GM23338 (cell line): ENCODE data around the gene RSRC2. TPM values are rescaled to one million over a fixed set of nuclear protein-coding genes. Genes with fewer than 3 reads are reported as not detected.

Experiments
- ATAC-seq: fragments of 200-7000 bp; cut with Tn5 transposase; 3 replicates; pipeline ENCODE4 v1.9.1; 2020
- DNase-seq: peaks from one replicate; pipeline ENCODE4 v3.0.0-alpha.2; 2015; ENCODE audit warnings: low spot score
- H2AFZ ChIP-seq: fragments of 200-600 bp; sonication (generic); 2 replicates; pipeline ENCODE4 v1.8.0; 2016; ENCODE audit warnings: antibody characterized with exemption, mild to moderate bottlenecking, moderate library complexity
- H3F3A ChIP-seq: fragments of 200-600 bp; sonication (generic); replicated peaks from 2 replicates; pipeline ENCODE4 v1.8.0; 2017; ENCODE audit warnings: antibody characterized with exemption, mixed run types, low read depth
- H3K27ac ChIP-seq: fragments of 200-600 bp; sonication (generic); 2 replicates; pipeline ENCODE4 v1.6.1; 2016; ENCODE audit warnings: low read depth
- H3K27me3 ChIP-seq: fragments of 200-600 bp; sonication (generic); 2 replicates; pipeline ENCODE4 v1.8.0; 2016; ENCODE audit warnings: mild to moderate bottlenecking, mixed run types, moderate library complexity; ENCODE audit not compliant: insufficient read depth
- H3K36me3 ChIP-seq: fragments of 200-600 bp; sonication (generic); 2 replicates; pipeline ENCODE4 v1.8.0; 2016; ENCODE audit warnings: mild to moderate bottlenecking; ENCODE audit not compliant: insufficient read depth
- H3K4me1 ChIP-seq: fragments of 200-600 bp; sonication (generic); 2 replicates; pipeline ENCODE4 v1.8.0; 2016; ENCODE audit warnings: mild to moderate bottlenecking, moderate library complexity; ENCODE audit not compliant: insufficient read depth
- H3K4me2 ChIP-seq: fragments of 200-600 bp; sonication (generic); 2 replicates; pipeline ENCODE4 v1.7.1; 2017; ENCODE audit warnings: mixed run types
- H3K4me3 ChIP-seq: fragments of 200-600 bp; sonication (generic); 2 replicates; pipeline ENCODE4 v1.6.1; 2016; ENCODE audit warnings: mixed run types
- H3K79me2 ChIP-seq: fragments of 200-600 bp; sonication (generic); replicated peaks from 2 replicates; pipeline ENCODE4 v1.8.0; 2017; ENCODE audit warnings: mild to moderate bottlenecking; ENCODE audit not compliant: insufficient read depth
- H3K9me2 ChIP-seq: fragments of 200-600 bp; sonication (generic); 2 replicates; pipeline ENCODE4 v1.8.0; 2017; ENCODE audit not compliant: insufficient read depth
- H4K20me1 ChIP-seq: fragments of 200-600 bp; sonication (generic); replicated peaks from 2 replicates; pipeline ENCODE4 v1.8.0; 2017; ENCODE audit warnings: mild to moderate bottlenecking; ENCODE audit not compliant: insufficient read depth
- H3K27ac Mint-ChIP-seq: 2 replicates; pipeline ENCODE4 v1.8.0; 2020; ENCODE audit warnings: inconsistent platforms, mild to moderate bottlenecking, moderate library complexity, mixed read lengths
- H3K27me3 Mint-ChIP-seq: 3 replicates; pipeline ENCODE4 v1.8.0; 2022; ENCODE audit warnings: low read depth, mild to moderate bottlenecking, moderate library complexity, mixed read lengths, inconsistent platforms; ENCODE audit not compliant: insufficient read depth, poor library complexity
- H3K36me3 Mint-ChIP-seq: 3 replicates; pipeline ENCODE4 v1.8.0; 2021; ENCODE audit warnings: low read depth, mild to moderate bottlenecking, inconsistent platforms, moderate library complexity, mixed read lengths
- H3K4me1 Mint-ChIP-seq: 3 replicates; pipeline ENCODE4 v1.8.0; 2020; ENCODE audit warnings: mild to moderate bottlenecking, inconsistent platforms, mixed read lengths
- H3K4me3 Mint-ChIP-seq: 3 replicates; pipeline ENCODE4 v1.8.0; 2021; ENCODE audit warnings: moderate library complexity, mild to moderate bottlenecking, inconsistent platforms, mixed read lengths
- H3K9me3 Mint-ChIP-seq: 3 replicates; pipeline ENCODE4 v1.8.0; 2020; ENCODE audit warnings: moderate library complexity, mild to moderate bottlenecking, inconsistent platforms, mixed read lengths
- CREB1 ChIP-seq: fragments of 250-450 bp; sonication (Bioruptor Pico); IDR thresholded peaks from 2 replicates; pipeline ENCODE4 v1.5.0; 2020; ENCODE audit warnings: low read depth, mild to moderate bottlenecking, moderate library complexity
- CTCF ChIP-seq, 2 experiments: fragments of 200-600 bp in 1 of 2; sonication (generic) in 1 of 2; conservative IDR thresholded peaks; 2 replicates each; pipeline versions ENCODE4 v1.5.1 to v1.6.1; 2016 to 2017; ENCODE audit warnings: antibody characterized with exemption in 2 of 2, low read depth in 2 of 2, mild to moderate bottlenecking in 2 of 2, moderate library complexity in 1 of 2
- EZH2phosphoT487 ChIP-seq: fragments of 200-600 bp; sonication (generic); IDR thresholded peaks from one replicate; pipeline ENCODE4 v1.8.1; 2018; ENCODE audit warnings: antibody characterized with exemption; ENCODE audit not compliant: unreplicated experiment
- NANOG ChIP-seq: IDR thresholded peaks from 2 replicates; pipeline ENCODE4 v1.6.1; 2016; ENCODE audit warnings: antibody characterized with exemption, borderline replicate concordance
- REST ChIP-seq: IDR thresholded peaks from one replicate; pipeline ENCODE4 v1.6.1; 2018; ENCODE audit warnings: antibody characterized with exemption; ENCODE audit not compliant: unreplicated experiment
- ZNF114 ChIP-seq: fragments of 250-450 bp; sonication (Bioruptor Pico); IDR thresholded peaks from 2 replicates; pipeline ENCODE4 v1.5.0; 2020; ENCODE audit warnings: mild to moderate bottlenecking, moderate library complexity
- ZNF331 ChIP-seq: fragments of 250-450 bp; sonication (Bioruptor Pico); IDR thresholded peaks from 2 replicates; pipeline ENCODE4 v1.5.0; 2020; ENCODE audit warnings: low read depth, mild to moderate bottlenecking, moderate library complexity
- polyA plus RNA-seq: library from polyadenylated mRNA; unstranded; fragments of >200 nt; fragmentation: Nextera tagmentation; extraction: Ambion mirVana; gene quantifications from 2 replicates; pipeline ENCODE4 v1.2.1, GENCODE V29; 2016
- total RNA-seq: library from RNA; depleted of rRNA; stranded (reverse); fragments of >200 nt; shearing (Covaris generic); gene quantifications from 2 replicates; pipeline ENCODE4 v1.2.3, GENCODE V29; 2014
- TF ChIP-seq, protein P1 (sequence below): IDR thresholded peaks from 2 replicates; pipeline ENCODE4 v1.6.1; 2016; ENCODE audit warnings: antibody characterized with exemption

Gene RSRC2
- total and polyA plus RNA-seq, 2 experiments from 2014 or later, result 76.3 to 184 TPM

- peaks cover 93% of the 10 kb centered on the region for H3K79me2 ChIP-seq
- no peaks in the 10 kb centered on the region for H3K9me3 Mint-ChIP-seq
- peaks cover 93% of the 10 kb centered on the region for H3K36me3 Mint-ChIP-seq
These were observed 8.9 kb downstream of the RSRC2 start for GRCh38 chr12:122517877-122518276.

DNA sequence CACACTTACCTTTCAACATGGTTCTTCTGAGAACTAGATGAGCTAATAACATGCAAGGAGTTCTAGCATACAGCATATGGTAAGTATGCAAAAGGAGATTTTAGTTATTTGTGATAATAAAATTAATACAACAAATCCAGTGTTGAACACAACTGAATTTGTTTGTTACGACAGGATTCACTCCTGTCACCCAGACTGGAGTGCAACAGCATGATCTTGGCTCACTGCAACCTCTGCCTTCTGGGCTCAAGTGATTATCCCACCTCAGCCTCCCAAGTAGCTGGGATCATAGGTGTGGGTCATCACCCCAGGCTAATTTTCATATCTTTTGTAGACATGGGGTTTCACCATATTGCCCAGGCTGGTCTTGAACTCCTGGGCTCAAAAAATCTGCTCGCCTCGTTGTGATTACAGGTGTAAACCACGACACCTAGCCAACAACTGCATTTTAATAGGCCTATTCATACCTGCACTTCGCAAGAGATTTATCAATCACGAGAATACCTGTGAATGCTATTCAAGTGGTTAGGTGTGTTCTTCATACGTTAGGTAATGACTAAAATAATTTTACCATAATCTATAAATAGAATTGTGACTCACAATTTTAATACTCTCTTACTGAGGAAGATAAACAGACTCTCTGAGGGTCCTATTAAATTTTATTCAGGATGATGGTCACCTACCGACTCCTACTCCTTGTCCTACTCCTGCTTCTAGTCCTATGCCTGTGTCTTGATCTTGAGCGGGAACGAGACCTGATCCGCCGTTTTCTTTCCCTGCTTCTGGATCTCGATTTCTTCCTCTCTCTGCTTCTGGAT, 10.0 kb downstream of the RSRC2 start:
- no peaks in the 10 kb centered on the region for H3K9me2 ChIP-seq
- Mint-ChIP-seq H3K4me1 (no peaks in the 10 kb centered on the region), H3K27me3 (peaks cover 3% of the 10 kb centered on the region), H3K27ac (no peak overlapping the region), H3K9me3 (no peaks in the 10 kb centered on the region), H3K4me3 (no peak overlapping the region; the same call in 2 of the 3 replicates), H3K36me3 (peaks cover 97% of the 10 kb centered on the region)
- peaks cover 4% of the 10 kb centered on the region; the same call in 1 of the 2 replicates for H3F3A ChIP-seq
- no peak overlapping the region for H3K27ac ChIP-seq
- no peaks in the 10 kb centered on the region for H3K27me3 ChIP-seq
- ATAC-seq (no peak), DNase-seq (no peak)
- peaks cover 93% of the 10 kb centered on the region for H3K79me2 ChIP-seq
- H3K4me2 ChIP-seq, result no peak overlapping the region
- peaks cover 98% of the 10 kb centered on the region for H3K36me3 ChIP-seq
- H4K20me1 ChIP-seq, result peaks cover 26% of the 10 kb centered on the region
- no peaks in the 10 kb centered on the region for H3K4me1 ChIP-seq
- no peak overlapping the region for H3K4me3 ChIP-seq
- H2AFZ ChIP-seq, result no peak overlapping the region
- TF ChIP-seq REST, result no peak
- no peak for TF ChIP-seq CREB1

More at GRCh38 chr12:122517877-122518276, 8.9 kb downstream of the RSRC2 start:
- Histone ChIP-seq H3K27me3 (no peaks in the 10 kb centered on the region), H4K20me1 (peaks cover 35% of the 10 kb centered on the region), H3F3A (no peaks in the 10 kb centered on the region; the same call in 1 of the 2 replicates), H3K4me1 (no peaks in the 10 kb centered on the region), H3K9me2 (no peaks in the 10 kb centered on the region), H3K4me3 (no peak overlapping the region), H3K27ac (no peak overlapping the region), H3K36me3 (peaks cover 98% of the 10 kb centered on the region), H3K4me2 (no peak overlapping the region), H2AFZ (no peak overlapping the region)
- no peak overlapping the region for H3K4me3 Mint-ChIP-seq
- ATAC-seq (no peak), DNase-seq (no peak)
- no peaks in the 10 kb centered on the region; the same call in 2 of the 3 replicates for H3K4me1 Mint-ChIP-seq
- peaks cover 4% of the 10 kb centered on the region for H3K27me3 Mint-ChIP-seq
- TF ChIP-seq CREB1 (no peak), NANOG (no peak), ZNF331 (CRISPR knock-in tag) (no peak), ZNF114 (CRISPR knock-in tag) (no peak), EZH2phosphoT487 (no peak), CTCF (conservative IDR thresholded peaks at IDR 0.05; ENCODE audit: low read depth in 2 of 2) (no peak)
- TF ChIP-seq, protein P1, sequence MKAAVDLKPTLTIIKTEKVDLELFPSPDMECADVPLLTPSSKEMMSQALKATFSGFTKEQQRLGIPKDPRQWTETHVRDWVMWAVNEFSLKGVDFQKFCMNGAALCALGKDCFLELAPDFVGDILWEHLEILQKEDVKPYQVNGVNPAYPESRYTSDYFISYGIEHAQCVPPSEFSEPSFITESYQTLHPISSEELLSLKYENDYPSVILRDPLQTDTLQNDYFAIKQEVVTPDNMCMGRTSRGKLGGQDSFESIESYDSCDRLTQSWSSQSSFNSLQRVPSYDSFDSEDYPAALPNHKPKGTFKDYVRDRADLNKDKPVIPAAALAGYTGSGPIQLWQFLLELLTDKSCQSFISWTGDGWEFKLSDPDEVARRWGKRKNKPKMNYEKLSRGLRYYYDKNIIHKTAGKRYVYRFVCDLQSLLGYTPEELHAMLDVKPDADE, result no peak
- H3K27ac Mint-ChIP-seq, result no peak overlapping the region
